NCI-H526 treated with DMSO at 0.1 percent for 48 hours (cell line): ENCODE measurements around the gene CCDC85C.

ENCODE experiments used
- DNase-seq: peaks from one replicate; lab custom pipeline; 2025; lab: John Stamatoyannopoulos, UW

Gene CCDC85C

DNA sequence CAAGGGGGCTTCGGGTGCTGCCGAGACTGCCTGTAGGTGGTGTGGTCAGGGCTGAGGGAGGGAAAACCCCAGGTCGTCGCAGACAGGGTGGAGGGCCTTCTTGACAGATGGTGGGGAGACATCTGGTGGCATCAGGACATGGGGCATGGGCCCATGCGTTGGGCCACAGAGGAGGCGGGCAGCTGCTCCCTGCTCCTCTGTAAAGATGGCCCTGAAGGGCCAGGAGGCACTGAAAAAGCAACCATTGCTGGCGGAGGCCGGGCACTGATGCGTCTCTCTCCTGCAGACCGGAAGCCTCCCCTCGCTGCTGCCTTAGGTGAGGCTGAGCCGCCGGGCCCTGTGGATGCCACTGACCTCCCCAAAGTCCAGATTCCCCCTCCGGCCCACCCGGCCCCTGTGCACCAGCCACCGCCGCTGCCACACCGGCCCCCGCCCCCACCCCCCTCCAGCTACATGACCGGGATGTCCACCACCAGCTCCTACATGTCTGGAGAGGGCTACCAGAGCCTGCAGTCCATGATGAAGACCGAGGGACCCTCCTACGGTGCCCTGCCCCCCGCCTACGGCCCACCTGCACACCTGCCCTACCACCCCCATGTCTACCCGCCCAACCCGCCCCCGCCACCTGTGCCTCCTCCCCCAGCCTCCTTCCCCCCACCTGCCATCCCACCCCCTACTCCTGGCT lies 94.0 kb downstream of the CCDC85C start:
- DNase-seq: no peak

DNA sequence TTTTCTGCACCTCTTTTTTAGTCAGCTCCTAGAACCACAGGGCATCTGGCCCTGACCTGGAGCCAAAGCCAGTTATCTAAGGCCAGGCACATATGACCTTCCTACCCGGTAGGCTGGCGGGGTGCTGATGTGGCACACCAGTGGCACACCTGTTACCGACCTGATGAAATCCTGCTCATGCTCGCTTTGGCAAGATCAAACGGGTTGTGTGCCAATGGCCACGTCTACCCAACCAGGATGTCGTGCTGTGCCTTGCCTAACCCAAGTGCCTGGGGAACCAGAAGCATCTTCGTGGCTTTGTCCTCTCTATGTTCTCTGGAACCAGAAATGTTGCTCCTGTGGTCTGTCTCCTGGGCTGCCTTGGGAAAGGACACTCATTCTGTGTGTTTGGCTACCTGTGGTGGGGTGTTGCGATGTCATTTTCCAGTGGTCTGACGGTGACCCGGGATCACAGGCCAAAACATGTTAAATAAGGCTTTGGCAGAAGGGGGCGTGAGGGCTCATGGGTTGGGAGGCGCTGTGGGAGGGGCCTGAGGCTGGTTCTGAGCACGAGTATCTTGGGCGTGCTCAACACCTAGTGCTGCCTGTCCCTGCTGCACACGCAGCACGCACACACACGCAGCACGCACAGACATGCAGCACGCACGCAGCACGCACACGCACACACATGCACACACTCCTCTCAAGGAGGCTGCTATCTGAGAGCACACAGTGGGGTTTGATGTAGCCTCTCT lies 94.9 kb downstream of the CCDC85C start:
- DNase-seq: no peak

DNA sequence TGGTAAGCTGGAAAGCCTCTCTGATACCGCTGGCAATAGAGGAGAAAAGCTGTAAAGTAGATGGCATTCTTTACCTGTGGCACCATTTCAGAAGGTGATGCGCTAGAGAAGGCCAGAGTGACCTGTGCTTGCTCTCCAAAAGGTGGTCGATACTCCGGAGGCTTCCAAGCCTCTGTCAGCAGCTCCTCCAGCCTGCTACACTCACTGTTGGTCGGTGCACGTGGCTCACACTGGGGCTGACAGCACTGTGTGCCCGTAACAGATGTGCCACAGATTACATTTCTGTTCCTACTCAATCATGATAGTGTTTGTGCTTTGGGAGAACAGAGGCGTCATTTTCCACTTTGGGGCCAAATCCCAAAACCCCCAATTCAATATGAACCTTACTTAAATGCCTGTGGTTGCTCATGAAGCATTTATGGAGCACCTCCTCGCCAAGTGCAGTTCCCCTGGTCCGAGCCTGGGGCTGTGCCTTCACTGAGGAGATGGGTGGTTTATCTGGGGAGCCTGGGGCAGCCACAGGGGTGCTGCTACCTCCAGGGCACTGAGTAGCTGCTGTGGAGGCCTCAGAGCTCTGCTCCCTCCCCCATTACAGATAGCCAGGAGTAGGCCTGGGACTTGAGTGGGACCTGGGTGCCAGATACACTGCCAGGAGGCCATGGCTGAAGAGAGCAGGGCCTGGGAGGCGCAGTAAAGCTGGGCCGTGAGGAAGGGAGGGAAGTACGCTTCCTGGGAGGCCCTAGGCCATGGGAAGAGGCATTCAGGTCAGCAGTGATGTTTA lies 96.0 kb downstream of the CCDC85C start:
- no peak for DNase-seq

DNA sequence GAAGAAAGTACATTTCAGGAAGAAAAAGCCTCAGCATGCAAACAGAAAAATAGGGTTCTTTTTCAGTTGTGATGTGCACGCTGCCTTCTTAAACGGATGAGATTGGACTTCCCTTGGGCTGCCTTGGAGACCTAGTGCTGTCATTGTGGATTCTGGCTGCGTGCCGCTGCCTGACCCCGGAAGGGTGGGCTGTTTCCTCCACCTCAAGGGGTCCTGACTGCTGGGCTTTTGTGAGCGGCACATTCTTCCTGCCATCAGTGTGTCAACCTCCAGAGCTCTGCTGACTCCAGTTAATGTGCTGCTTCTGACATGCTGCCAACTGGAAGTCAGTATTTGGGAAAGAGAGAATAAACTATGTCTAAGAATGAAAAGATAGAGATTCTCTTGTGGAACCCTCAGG lies 97.7 kb downstream of the CCDC85C start:
- no peak for DNase-seq

DNA sequence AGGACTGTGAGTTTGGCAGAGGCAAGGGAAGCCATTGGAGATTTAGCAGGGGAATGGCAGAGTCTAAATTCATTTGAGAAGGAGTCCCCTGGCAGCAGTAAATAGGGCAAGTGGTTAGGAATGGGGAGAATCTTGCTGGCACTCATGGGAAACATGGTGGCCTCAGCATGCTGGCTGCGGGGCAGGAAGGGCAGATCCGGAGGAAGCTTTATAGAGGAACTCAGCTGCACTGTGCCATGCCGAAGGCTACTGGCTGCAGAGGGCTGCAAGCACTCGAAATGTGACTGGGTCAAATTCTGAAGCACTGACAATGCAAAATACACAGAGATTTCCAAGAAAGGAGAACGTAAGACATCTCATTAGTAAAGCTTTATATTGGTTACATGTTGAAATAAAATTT lies 98.9 kb downstream of the CCDC85C start:
- DNase-seq: no peak

DNA sequence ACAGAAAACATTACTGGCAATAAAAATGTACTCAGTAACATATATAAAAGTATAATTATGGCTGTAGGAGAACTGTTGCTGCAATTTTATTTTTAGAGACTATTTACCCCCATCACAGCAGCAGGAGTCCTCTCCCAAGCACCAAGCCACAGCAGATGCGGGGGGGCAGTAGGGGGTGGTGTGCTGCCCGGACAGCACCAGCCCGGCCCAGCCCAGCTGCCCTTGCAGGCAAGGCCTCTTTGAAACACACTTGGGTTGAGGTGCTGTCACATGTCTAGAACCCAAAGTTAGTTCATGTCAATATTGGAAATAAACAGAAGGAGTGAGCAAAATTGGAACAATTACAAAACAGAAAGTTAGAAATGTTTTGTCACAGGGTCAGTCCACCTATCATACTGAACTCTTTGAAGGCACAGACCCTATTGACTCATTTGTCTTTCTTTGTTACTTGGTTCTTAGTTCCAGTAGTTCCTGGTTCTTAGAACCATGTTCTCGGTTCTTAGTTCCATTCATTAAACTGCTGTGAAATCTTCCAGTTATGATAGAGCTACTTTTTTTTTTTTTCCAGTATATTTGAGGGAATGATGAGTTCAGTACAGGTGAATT lies 100.1 kb downstream of the CCDC85C start:
- no peak for DNase-seq

DNA sequence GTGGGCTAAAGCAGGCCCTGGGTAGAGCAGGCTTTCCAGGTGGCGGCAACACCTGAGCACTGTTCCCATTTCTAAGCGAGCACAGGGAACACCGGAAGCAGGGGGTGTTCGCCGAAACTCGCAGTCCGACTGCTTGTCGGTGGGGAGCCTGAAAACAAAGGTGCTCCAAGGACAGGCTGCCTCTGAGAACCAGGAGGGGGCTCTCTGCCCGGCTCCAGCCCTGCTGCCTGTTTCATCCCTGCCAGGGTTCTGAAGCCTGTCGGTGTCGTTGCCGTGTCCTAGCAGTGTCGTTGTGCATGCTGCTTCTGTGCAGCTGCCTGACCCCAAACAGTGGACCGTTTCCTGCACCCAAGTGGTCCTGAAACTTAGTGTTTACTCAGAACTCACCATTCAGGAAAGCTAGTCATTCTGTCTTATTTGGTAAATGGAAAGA lies 101.0 kb downstream of the CCDC85C start:
- no peak for DNase-seq

DNA sequence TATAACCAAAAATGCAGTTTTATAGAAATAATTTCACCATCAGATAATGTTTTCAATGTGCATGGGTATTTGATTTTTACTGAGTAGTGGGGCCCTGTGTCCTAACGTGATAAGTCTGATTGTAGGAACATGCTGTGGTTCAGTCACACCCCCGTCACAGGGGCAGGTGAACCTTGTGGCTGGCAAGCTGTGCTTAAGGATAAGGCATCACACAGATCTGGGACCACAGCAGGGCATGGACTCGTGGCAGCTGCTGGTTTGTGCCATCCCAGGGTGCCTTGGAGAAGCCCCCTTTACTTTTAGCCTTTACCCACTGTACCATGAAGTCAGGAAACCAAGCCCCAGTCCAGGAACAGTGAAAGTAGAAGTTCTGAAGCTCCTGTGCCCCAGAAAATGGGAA lies 106.1 kb downstream of the CCDC85C start:
- no peak for DNase-seq

DNA sequence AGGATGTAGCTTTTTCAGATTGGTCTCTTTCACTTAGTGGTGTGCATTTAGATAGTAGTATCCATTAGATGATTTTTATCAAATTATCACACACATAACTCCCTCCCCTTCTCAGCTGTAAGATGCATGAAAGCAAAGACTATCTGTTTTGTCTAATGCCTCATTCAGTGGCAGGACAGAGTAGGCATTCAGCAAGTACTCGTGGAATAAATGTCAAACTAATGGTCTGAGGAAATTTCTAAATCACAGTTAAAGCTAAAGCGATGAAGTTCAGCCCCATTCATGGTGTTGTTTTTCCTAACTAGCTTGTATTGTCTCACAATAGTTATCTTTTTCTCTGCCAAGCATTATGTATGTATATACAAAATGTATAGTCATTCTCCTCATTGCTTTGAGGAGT lies 106.7 kb downstream of the CCDC85C start:
- DNase-seq: no peak

DNA sequence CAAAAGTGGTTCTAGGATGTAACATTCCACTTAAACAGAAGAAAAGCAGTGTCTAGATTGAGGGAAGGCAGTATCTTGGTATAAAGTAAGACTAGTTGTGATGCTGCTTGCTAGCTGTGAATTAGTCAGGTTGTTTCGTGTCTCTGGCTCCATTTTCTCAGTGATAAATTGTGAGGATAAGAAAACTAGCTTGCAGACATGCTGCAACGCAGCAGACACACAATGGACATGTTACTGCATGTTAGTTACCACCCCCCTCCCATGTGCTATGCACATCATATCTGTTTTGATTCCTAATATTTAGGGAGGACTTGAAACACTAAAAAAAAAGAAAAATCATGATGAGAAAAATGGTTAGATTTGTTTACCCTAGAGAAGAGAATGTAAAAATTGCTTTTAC lies 119.9 kb downstream of the CCDC85C start:
- no peak for DNase-seq

DNA sequence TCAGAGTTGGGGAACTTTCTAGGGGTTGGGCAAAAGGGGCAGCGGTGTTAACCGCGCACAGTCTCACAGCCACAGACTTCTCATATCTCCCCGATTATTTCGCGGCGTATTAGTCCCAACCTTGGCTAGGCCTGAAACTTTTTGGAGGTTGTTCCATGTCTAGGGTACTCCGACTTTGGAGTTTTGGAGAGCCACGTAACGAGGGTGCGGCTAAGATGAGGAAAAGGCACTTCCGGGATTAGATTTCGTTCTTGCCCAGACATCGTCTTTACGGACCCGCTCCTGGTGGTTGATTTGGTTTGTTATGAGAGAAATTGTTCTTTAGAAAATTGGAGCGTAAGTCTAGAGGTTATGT lies 122.3 kb downstream of the CCDC85C start:
- no peak for DNase-seq

DNA sequence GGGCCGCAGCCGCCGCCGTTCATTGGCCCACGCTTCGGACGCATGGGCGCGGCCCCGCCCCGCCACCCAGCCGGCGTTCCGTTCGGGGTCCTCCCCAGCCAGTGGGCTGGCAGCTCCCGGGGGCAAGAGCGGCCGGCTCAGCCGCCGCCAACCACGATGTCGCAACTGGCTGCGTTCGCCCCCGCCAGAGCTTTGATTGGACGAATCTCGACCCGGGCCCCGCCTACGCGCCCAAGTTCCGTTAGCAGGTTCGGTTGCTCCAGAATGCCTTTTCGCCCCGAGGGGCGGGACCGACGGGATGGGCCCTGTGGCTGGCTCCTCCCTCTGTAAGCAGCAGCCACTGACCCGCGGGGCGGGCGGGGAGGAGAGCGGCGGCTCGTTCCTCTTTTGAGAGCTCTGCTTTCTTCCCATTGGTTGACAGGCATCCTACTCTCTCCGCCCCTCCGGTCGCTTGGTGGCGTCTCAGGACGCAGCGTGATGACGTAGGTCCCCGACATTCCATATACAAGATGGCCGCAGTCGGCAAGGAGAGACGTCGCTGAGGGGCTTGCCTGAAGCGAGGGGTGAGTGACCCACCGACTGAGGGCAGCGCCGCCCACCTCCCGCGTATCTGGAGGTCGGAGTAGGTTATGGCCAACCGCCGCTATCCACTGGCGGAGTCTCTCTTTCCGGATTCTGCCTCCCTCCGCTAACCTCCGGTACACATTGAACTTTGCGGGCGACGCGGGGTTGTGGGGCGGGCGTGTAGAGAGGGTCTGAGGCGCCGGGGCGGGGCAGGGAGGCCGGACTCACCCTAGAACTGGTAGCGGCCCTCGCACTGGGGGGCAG lies 122.9 kb downstream of the CCDC85C start, which contains the start of gene CCNK:
Gene CCNK, plus strand, starts transcription at position 493 of the 828 bp plus-strand sequence. CDS start 11,269 bp downstream, outside the sequence.
- peak; percentile 100 for DNase-seq

DNA sequence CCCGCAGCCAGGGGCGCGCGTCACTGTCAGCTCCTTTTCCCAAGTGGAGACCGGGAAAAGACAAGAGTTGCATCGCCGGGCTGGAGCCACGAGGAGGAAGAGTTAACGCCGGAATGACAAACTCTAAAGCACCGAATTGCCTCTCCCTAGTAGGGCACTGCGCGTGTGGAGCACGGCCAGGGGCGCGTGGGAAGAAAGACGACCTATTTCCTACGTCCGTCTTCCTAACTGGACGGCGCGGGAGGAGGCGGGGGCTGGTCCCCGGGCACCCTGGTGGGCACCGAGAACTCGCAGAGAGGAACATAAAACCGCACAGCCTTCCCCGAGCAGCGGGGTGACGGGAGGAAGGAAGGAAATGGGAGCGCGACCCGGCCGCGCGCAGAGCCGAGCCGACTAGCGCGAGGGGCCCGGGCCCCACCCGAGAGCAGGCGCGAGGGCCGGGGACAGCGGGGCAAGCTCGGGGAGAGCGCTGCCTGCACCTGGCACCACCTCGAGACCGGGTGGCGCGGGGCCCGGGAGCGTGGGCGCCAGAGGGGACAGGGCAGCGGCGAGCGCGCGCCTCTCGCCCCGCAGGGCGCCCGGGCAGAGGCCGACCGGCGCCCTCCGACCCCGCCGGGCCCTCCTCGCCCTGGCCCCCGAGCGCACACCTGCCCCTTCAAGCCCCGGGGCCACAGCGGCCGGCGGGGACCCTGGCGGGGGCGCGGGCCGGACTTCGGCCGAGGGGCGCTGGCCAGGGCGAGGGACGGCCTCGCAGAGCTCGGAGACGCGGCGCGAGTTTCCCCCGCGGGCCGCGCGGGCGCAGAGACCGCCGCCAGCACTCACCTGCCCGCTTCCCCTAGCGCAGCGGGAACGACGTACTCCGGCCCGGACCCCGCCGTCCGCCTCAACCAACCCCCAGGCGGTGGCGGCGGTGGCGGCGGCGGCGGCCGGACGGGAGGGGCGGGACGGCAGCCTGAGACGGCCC lies 123.8 kb downstream of the CCDC85C start, which contains the start of gene SETD3:
Gene SETD3, minus strand, starts transcription at position 954 of the 964 bp plus-strand sequence. CDS start 15,054 bp downstream, outside the sequence.
- DNase-seq: peak; percentile 12

DNA sequence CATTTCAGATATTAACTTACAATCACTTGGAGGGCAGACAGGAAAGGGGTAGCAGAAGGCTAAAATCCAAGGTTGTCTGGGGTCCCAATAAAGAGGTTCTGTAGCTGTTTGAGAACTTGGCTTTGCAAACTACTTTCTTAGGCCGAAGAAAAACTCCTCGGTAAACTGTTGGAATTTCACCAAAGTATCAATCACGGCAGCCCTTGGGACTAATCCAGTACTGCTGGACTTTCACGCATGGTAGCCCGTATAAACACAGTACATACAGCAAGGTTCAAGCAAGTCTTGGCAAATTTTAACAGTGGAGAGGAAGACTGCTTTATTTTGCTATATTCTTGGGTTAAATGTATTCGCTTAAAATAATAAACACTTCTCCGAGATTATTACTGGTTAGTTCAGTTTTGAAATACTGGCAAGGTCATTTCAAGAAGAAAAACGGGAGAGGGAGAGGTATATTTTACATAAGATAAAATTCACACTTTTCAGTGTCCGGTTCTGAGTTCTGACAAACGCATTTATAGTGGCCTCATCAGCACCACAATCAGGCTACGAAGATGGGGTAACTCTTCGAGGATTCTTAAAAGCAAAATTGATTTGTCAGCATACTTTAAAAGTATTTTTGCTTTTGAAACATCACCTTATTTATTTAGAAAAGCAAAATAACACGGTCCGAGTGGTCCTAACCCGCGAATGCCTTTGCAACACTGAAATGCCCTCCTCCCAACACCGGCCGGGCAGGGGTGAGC lies 124.7 kb downstream of the CCDC85C start:
- no peak for DNase-seq

DNA sequence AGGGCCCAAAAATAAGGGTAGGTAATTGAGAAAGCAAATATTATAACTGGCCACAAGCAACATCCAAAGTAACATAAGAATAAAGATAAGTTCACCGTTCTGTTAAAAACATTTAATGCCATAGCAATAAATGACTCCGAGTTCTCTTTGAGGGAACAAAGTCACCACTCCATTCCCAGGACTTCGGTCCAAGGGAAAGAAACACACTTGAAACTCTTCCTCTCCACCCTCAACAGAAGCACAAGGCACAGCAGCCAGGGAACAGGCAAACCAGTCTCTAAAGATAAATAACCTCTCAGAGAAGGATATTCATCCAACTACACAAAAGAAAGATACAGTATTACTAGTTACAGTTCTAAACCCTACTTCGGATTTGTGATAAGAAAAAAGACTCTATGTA lies 125.9 kb downstream of the CCDC85C start:
- no peak for DNase-seq

DNA sequence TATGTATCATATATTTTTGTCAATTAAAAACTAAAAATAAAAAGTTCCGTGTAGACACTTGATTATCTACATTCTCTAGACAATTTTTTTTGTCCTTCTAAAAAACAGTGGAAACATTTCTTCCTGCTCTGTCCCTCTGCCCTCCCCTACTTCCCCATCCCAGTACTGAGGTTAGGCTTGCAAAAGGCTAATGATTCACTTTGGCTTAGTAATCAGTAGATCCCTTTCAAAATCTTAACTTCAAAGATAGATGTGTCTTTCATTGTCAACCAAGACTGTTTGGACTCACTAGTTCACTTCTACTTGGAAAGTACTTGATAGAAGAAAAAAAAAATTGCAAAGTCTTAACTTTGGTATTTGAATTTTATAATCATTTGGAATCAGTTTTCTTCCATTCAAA lies 127.1 kb downstream of the CCDC85C start:
- DNase-seq: no peak

DNA sequence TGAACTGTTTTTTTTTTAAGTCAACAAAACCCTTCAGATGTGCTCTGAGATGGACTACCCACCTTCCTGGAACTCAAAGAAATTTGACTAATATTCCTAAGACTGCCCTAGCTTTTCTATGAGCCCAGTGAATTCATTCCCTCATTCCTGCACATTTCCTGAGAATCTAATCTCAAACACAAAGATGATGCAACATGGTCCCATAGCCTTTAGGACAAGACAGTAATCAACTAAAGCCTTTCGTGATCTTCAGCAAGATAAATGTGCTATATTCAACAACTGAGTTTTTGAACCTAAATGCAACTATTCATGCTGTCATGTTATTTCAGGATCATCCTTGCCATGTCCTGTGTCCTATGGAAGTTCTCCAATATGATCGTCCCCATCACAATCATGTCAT lies 128.3 kb downstream of the CCDC85C start:
- no peak for DNase-seq

DNA sequence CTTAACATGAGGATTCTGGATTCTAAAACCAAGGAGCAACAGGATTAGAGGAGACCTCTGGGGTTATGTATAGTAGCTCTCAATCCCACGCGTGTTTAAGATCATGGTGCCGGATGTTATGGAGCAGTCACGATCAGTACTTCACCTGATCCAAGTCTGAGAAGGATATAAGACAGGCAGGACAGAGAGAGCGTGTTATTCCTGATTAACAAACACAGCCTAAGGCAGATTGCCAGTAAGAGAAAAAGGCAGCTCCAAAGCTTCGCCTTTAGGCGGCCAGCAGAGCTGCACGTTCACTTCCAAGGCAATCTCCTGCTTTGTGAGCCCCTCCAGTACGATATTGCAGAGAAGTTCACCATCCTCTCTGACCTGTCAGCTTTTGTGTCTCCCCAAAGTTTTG lies 128.8 kb downstream of the CCDC85C start:
- DNase-seq: no peak

DNA sequence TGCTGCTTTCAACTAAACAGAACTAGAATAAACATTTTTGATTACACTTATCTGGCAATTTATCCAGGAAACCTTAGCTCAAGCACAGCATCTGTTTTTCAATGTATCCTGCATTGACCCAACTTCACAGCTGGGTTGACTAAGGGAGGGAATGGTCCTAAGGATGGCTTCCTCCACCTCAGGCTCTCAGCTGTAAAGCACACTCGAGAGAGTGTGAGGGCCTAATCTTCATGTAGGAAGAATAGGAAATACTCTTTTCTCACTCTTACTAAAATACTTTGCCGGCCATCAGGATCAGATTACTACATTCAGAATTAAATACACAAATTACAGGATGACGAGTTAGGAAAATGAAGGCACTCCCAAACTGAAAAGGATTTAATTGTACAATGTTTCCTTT lies 130.5 kb downstream of the CCDC85C start:
- no peak for DNase-seq

DNA sequence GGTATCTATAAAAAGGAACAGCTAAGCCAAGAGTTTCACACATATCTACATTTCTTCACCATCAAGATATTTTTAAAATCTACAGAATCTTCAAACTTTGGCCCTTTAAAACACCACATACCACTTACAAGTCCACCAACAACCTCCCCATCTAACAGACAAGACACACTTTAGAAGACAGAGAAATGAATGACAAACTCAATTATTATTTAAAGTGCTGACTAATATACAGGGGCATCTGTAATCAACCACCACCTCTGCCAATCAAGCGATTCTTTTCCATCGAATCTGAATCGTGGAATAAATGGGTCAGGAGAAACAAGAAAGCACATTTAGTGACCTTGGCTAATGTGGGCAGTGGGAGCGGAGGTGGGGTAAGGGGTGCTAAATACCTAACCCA lies 131.1 kb downstream of the CCDC85C start:
- no peak for DNase-seq
